ENCODE data around the gene CLCN2. TPM values are rescaled to one million over a fixed set of nuclear protein-coding genes. Genes with fewer than 3 reads are reported as not detected.

CLCN2 gene
- total RNA-seq, 2 experiments from 2014 or later, result 3.0 to 3.6 TPM

DNA sequence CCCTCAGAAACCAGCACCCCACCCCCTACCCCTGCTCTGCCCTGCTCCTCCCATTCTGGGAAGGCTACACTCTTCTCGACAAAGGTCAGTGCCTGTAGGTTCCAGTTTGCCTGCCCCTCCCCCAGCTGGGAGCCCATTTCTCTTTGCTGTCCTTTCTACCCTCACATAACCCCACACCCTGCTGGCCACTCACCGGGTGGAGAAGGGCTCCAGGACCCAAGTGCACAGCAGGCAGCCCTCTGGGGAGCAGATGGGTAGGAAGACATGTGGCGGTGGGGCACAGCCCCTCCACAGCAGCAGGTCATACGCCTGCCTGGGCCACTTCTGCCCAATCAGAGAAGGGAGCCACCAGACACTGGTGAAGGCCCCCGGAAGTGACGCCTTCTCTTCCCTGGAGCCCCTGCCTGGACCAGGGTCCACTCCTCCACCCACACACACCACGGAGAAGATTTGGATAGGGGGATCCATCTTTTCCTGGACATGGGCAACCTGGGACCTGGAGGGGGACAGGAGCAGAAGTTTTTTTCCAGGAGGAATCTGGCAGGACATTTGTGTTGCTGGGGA is 16.6 kb upstream of the CLCN2 start, which contains the start of gene THPO:
Gene THPO, minus strand, starts transcription at position 326 of the 564 bp plus-strand sequence. CDS start 1,948 bp downstream, outside the sequence.
- no peak for DNase-seq
- ChIA-PET CTCF (interaction anchor here (1.4 kb wide), 1 partner anchor 183 kb away, joined by 3 read pairs; the partner anchor contains the start of gene EPHB3), POLR2A (no interaction called here)
- peaks cover 61% of the 10 kb centered on the region for H3K27me3 Mint-ChIP-seq
- H3K36me3 Mint-ChIP-seq (ENCODE audit: low read depth), result peaks cover 2% of the 10 kb centered on the region
- no peak within 1 kb of the TSS for H3K4me3 Mint-ChIP-seq
- no peak within 1 kb of the TSS for H3K27ac Mint-ChIP-seq
- H3K9me3 Mint-ChIP-seq, result no peaks in the 10 kb centered on the region
- H3K4me1 Mint-ChIP-seq, result peaks cover 8% of the 10 kb centered on the region

GRCh38 chr3:184377374-184377773 is 16.0 kb upstream of the CLCN2 start:
- no peak for DNase-seq
- Mint-ChIP-seq H3K4me3 (no peak overlapping the region), H3K4me1 (peaks cover 8% of the 10 kb centered on the region), H3K27me3 (peaks cover 55% of the 10 kb centered on the region), H3K36me3 (ENCODE audit: low read depth) (peaks cover 2% of the 10 kb centered on the region), H3K27ac (no peak overlapping the region), H3K9me3 (no peaks in the 10 kb centered on the region)
- CTCF ChIA-PET, result interaction anchor here (1.0 to 1.4 kb wide), 2 partner anchors 137 to 184 kb away, joined by 3 read pairs; partner anchors contain the start of gene EPHB3
- POLR2A ChIA-PET, result no interaction called here

DNA sequence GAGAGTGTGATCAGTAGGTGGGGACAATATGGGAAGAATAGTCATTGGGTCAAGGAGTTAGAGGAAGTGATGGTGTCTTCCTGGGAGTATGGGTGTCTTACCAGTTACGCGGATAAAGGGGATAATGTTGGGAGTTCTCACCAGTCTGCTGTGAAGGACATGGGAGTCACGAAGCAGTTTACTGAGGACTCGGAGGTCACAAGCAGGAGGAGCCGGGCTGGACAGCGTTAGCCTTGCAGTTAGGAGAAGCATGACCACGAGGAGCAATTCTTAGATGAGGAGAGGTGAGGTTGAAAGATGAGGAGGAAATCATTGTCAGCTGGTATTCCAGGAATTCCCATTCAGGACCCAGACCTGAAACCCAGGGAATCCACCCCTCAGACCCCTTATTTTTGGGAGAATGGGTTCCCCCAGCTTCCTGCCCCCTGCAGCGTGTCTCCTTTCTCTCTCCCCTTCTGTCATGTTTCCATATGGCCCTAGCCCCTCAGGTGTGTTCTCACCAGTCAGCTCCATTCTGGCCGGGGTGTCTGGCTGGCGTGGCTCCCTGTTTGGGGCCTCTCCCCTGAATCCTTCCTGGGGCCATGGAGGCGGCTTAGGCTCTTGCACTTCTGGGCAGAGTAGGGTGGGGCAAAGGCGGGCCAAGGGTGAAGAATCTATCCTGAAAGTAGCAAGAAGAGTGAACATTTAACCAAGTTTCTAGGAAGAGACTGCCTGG is 14.5 kb upstream of the CLCN2 start:
- Mint-ChIP-seq H3K36me3 (ENCODE audit: low read depth) (peaks cover 2% of the 10 kb centered on the region), H3K9me3 (no peaks in the 10 kb centered on the region), H3K4me3 (no peak overlapping the region), H3K4me1 (peaks cover 11% of the 10 kb centered on the region), H3K27me3 (peaks cover 42% of the 10 kb centered on the region), H3K27ac (no peak overlapping the region)
- ChIA-PET POLR2A (no interaction called here), CTCF (interaction anchor here (0.6 to 1.2 kb wide), 3 partner anchors 17 to 1393 kb away, joined by 3 to 4 read pairs (median 3); no protein-coding TSS in a partner anchor)
- no peak for DNase-seq

GRCh38 chr3:184373422-184373821 is 12.0 kb upstream of the CLCN2 start:
- Mint-ChIP-seq H3K27me3 (peaks cover 28% of the 10 kb centered on the region), H3K9me3 (no peaks in the 10 kb centered on the region), H3K4me3 (no peak overlapping the region), H3K27ac (no peak overlapping the region), H3K4me1 (peaks cover 5% of the 10 kb centered on the region), H3K36me3 (ENCODE audit: low read depth) (peaks cover 4% of the 10 kb centered on the region)
- ChIA-PET CTCF (interaction anchor here (1.3 to 2.5 kb wide), 4 partner anchors 11 to 172 kb away, joined by 3 to 13 read pairs (median 6); no protein-coding TSS in a partner anchor), POLR2A (no interaction called here)
- no peak for DNase-seq

GRCh38 chr3:184372911-184373310 is 11.5 kb upstream of the CLCN2 start:
- Mint-ChIP-seq H3K27me3 (peaks cover 23% of the 10 kb centered on the region), H3K9me3 (no peaks in the 10 kb centered on the region), H3K4me3 (no peak overlapping the region), H3K27ac (no peak overlapping the region), H3K36me3 (ENCODE audit: low read depth) (peaks cover 8% of the 10 kb centered on the region), H3K4me1 (peaks cover 5% of the 10 kb centered on the region)
- CTCF ChIA-PET, result interaction anchor here (1.3 to 2.5 kb wide), 6 partner anchors 9 to 172 kb away, joined by 3 to 21 read pairs (median 8); no protein-coding TSS in a partner anchor
- DNase-seq, result no peak
- POLR2A ChIA-PET, result no interaction called here

- ChIA-PET CTCF (interaction anchor here (0.6 to 2.5 kb wide), 16 partner anchors 9 to 190 kb away, joined by 3 to 21 read pairs (median 4); partner anchors contain the start of gene CHRD), POLR2A (interaction anchor here (0.6 kb wide), 1 partner anchor 165 kb away, joined by 5 read pairs; no protein-coding TSS in a partner anchor)
- H3K27me3 Mint-ChIP-seq, result peaks cover 17% of the 10 kb centered on the region
- H3K27ac Mint-ChIP-seq, result no peak overlapping the region
- peaks cover 10% of the 10 kb centered on the region for H3K36me3 Mint-ChIP-seq (ENCODE audit: low read depth)
- peaks cover 5% of the 10 kb centered on the region for H3K4me1 Mint-ChIP-seq
- no peaks in the 10 kb centered on the region for H3K9me3 Mint-ChIP-seq
- no peak overlapping the region for H3K4me3 Mint-ChIP-seq
- DNase-seq, result no peak
These were observed 11.0 kb upstream of the CLCN2 start for GRCh38 chr3:184372296-184372821.

- no peak overlapping the region for H3K4me3 Mint-ChIP-seq
- H3K9me3 Mint-ChIP-seq, result no peaks in the 10 kb centered on the region
- POLR2A ChIA-PET, result interaction anchor here (0.6 kb wide), 1 partner anchor 166 kb away, joined by 5 read pairs; no protein-coding TSS in a partner anchor
- H3K27me3 Mint-ChIP-seq, result peaks cover 12% of the 10 kb centered on the region
- H3K27ac Mint-ChIP-seq, result peak overlapping the region; percentile 9
- DNase-seq, result peak; percentile 71
- CTCF ChIA-PET, result interaction anchor here (0.6 to 2.5 kb wide), 25 partner anchors 8 to 191 kb away, joined by 3 to 21 read pairs (median 4); partner anchors contain the start of genes CHRD, CLCN2 and POLR2H
- peaks cover 10% of the 10 kb centered on the region for H3K4me1 Mint-ChIP-seq
- peaks cover 18% of the 10 kb centered on the region for H3K36me3 Mint-ChIP-seq (ENCODE audit: low read depth)
These were observed 10.2 kb upstream of the CLCN2 start for GRCh38 chr3:184371570-184372018.

- H3K4me3 Mint-ChIP-seq, result no peak overlapping the region
- ChIA-PET CTCF (interaction anchor here (0.6 to 0.9 kb wide), 3 partner anchors 145 to 1175 kb away, joined by 3 to 4 read pairs (median 3); no protein-coding TSS in a partner anchor), POLR2A (no interaction called here)
- peaks cover 30% of the 10 kb centered on the region for H3K4me1 Mint-ChIP-seq
- H3K27me3 Mint-ChIP-seq, result no peaks in the 10 kb centered on the region
- H3K36me3 Mint-ChIP-seq (ENCODE audit: low read depth), result peaks cover 34% of the 10 kb centered on the region
- DNase-seq, result no peak
- no peaks in the 10 kb centered on the region for H3K9me3 Mint-ChIP-seq
- H3K27ac Mint-ChIP-seq, result no peak overlapping the region
These were observed 7.3 kb upstream of the CLCN2 start for GRCh38 chr3:184368586-184369183.

- no peaks in the 10 kb centered on the region for H3K9me3 Mint-ChIP-seq
- no peak overlapping the region for H3K27ac Mint-ChIP-seq
- ChIA-PET CTCF (interaction anchor here (0.6 to 0.9 kb wide), 2 partner anchors 146 to 1175 kb away, joined by 3 read pairs; no protein-coding TSS in a partner anchor), POLR2A (no interaction called here)
- H3K4me3 Mint-ChIP-seq, result no peak overlapping the region
- H3K36me3 Mint-ChIP-seq (ENCODE audit: low read depth), result peaks cover 36% of the 10 kb centered on the region
- peaks cover 31% of the 10 kb centered on the region for H3K4me1 Mint-ChIP-seq
- no peaks in the 10 kb centered on the region for H3K27me3 Mint-ChIP-seq
- DNase-seq, result no peak
These were observed 6.7 kb upstream of the CLCN2 start for GRCh38 chr3:184368116-184368515.

DNA sequence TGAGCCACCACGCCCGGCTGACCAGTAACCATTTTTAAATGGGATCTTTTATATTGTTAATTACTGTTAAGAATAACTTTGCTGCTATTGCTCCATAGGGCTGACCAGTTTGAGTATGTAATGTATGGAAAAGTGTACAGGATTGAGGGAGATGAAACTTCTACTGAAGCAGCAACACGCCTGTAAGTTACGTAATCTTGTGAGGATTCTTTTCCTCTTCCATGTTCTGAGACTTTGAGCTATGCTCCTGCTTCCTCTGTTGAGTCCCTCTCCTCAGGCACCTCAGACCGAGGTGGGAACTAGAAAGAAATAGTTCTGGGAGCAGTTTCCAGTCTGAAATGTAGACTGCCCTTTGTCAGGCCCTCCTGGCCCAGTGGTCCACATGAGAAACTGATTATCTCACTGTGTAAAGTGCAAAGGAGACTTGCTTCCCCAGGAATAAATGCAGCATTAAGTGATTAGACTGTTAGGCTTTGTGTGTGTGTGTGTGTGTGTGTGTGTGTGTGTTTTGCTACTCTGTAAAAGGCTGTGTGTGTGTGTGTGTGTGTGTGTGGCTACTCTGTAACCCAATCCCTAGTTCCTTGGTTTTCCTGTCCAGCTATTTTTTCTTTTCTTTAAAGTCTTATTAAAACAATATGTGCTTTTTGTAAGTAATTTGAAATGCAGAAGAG is 5.3 kb upstream of the CLCN2 start:
- DNase-seq, result no peak
- ChIA-PET CTCF (interaction anchor here (0.7 to 1.1 kb wide), 4 partner anchors 194 to 994 kb away, joined by 3 to 4 read pairs (median 3); partner anchors contain the start of gene EPHB3), POLR2A (no interaction called here)
- H3K4me1 Mint-ChIP-seq, result peaks cover 32% of the 10 kb centered on the region
- H3K27me3 Mint-ChIP-seq, result no peaks in the 10 kb centered on the region
- no peak overlapping the region for H3K27ac Mint-ChIP-seq
- no peak overlapping the region for H3K4me3 Mint-ChIP-seq
- no peaks in the 10 kb centered on the region for H3K9me3 Mint-ChIP-seq
- H3K36me3 Mint-ChIP-seq (ENCODE audit: low read depth), result peaks cover 36% of the 10 kb centered on the region

- ChIA-PET POLR2A (no interaction called here), CTCF (interaction anchor here (0.5 to 2.0 kb wide), 11 partner anchors 9 to 478 kb away, joined by 3 to 7 read pairs (median 4); no protein-coding TSS in a partner anchor)
- Mint-ChIP-seq H3K4me1 (peaks cover 32% of the 10 kb centered on the region), H3K36me3 (ENCODE audit: low read depth) (peaks cover 28% of the 10 kb centered on the region), H3K9me3 (no peaks in the 10 kb centered on the region), H3K27ac (peak overlapping the region; percentile 97), H3K4me3 (peak overlapping the region; percentile 97), H3K27me3 (no peaks in the 10 kb centered on the region)
- peak; percentile 96 for DNase-seq
These were observed 1.5 kb upstream of the CLCN2 start for GRCh38 chr3:184362668-184363546.

Measured in activated CD4-positive, alpha-beta T cell treated with anti-CD3 and anti-CD28 coated beads, Interleukin-2, amount 10 ng/mL, durations not matched to agents 7 days and 5 days (primary cell).